HepG2 (cell line): ENCODE measurements around the gene PAK1. TPM values are rescaled to one million over a fixed set of nuclear protein-coding genes. Genes with fewer than 3 reads are reported as not detected.
A peak's percentile ranks its signal among the peaks of the same experiment; 100 is the strongest.

Experiments used
- ATAC-seq: fragments of 200-7000 bp; cut with Tn5 transposase; 3 replicates; pipeline ENCODE4 v1.9.1; 2020; ENCODE audit warnings: mild to moderate bottlenecking, moderate library complexity
- BruUV-seq: library from RNA; stranded (reverse); fragments of 400-500 nt; replicated peaks from 2 replicates; lab custom pipeline; 2021; lab: Mats Ljungman, UMichigan
- CTCF ChIA-PET: fragments of 300-600 bp; formaldehyde crosslinking; extraction: SDS; loops from one replicate; lab custom pipeline; 2021; ENCODE audit warnings: low total read pairs, inconsistent platforms, low intra/inter-chr PET ratio; lab: Yijun Ruan, JAX
- POLR2A ChIA-PET: fragments of 350-600 bp; sonication (Branson Sonifier 250); formaldehyde crosslinking; loops from one replicate; lab custom pipeline; 2020; ENCODE audit warnings: antibody characterized with exemption, inconsistent platforms; lab: Yijun Ruan, JAX
- DNase-seq: peaks from one replicate; pipeline ENCODE4 v3.0.0-alpha.2; 2015; ENCODE audit warnings: low spot score
- FAIRE-seq: peaks from 3 replicates; lab custom pipeline; 2011; peaks lifted over from hg19 to GRCh38; lab: Jason Lieb, UNC
- H2AFZ ChIP-seq: one replicate; pipeline ENCODE4 v1.6.1; 2011; ENCODE audit warnings: low read length, inconsistent platforms
- H3K27ac ChIP-seq: fragments of 300-600 bp; 3 replicates; pipeline ENCODE4 v1.8.0; 2011; ENCODE audit warnings: mixed run types, mild to moderate bottlenecking, mixed read lengths, low read length, inconsistent platforms; ENCODE audit not compliant: insufficient read depth; ENCODE audit errors: extremely low read length
- H3K27me3 ChIP-seq, 2 experiments: fragments of 200-600 bp in 1 of 2; 2 replicates in 1 of 2; 3 replicates in 1 of 2; pipeline versions ENCODE4 v1.6.0 to v1.8.0; 2011; ENCODE audit warnings: low read length in 2 of 2, mild to moderate bottlenecking in 2 of 2, moderate library complexity in 2 of 2, inconsistent platforms in 1 of 2; ENCODE audit not compliant: insufficient read depth in 2 of 2, control insufficient read depth in 1 of 2
- H3K36me3 ChIP-seq, 2 experiments: fragments of 200-600 bp in 1 of 2; replicated peaks in 1 of 2; 2 replicates in 1 of 2; 3 replicates in 1 of 2; pipeline versions ENCODE4 v1.5.1 to v1.8.0; 2011; ENCODE audit warnings: low read length in 2 of 2, inconsistent platforms in 1 of 2; ENCODE audit not compliant: insufficient read depth in 2 of 2, control insufficient read depth in 1 of 2
- H3K4me1 ChIP-seq: 2 replicates; pipeline ENCODE4 v1.5.1; 2012; ENCODE audit warnings: low read length, inconsistent platforms; ENCODE audit not compliant: insufficient read depth
- H3K4me2 ChIP-seq: 2 replicates; pipeline ENCODE4 v1.6.0; 2011; ENCODE audit warnings: low read depth, low read length, inconsistent platforms
- H3K4me3 ChIP-seq, 3 experiments: fragments of 200-600 bp in 1 of 3; sonication (generic), shearing (Covaris generic) in 1 of 3; replicated peaks in 1 of 3; 2 replicates each; pipeline ENCODE4 v1.5.1; 2011 to 2016; ENCODE audit warnings: low read length in 3 of 3, inconsistent platforms in 2 of 3, low read depth in 2 of 3, mild to moderate bottlenecking in 2 of 3, control low read depth in 1 of 3, mixed read lengths in 1 of 3; ENCODE audit not compliant: insufficient read depth in 1 of 3
- H3K79me2 ChIP-seq: one replicate; pipeline ENCODE4 v1.6.1; 2011; ENCODE audit warnings: low read length, inconsistent platforms; ENCODE audit not compliant: insufficient read depth
- H3K9ac ChIP-seq: 2 replicates; pipeline ENCODE4 v1.6.0; 2011; ENCODE audit warnings: mild to moderate bottlenecking, low read depth, low read length, inconsistent platforms; ENCODE audit not compliant: insufficient read depth
- H3K9me3 ChIP-seq: 2 replicates; pipeline ENCODE4 v1.5.1; 2012; ENCODE audit warnings: mild to moderate bottlenecking, low read length
- H4K20me1 ChIP-seq: 2 replicates; pipeline ENCODE4 v1.6.0; 2011; ENCODE audit warnings: inconsistent platforms, mild to moderate bottlenecking, low read length, moderate library complexity; ENCODE audit not compliant: insufficient read depth
- BCL6 ChIP-seq: IDR thresholded peaks from 2 replicates; pipeline ENCODE4 v1.6.1; 2016; ENCODE audit warnings: missing genetic modification reagents, missing compliant biosample characterization
- HMGA1 ChIP-seq: sonication (generic); formaldehyde crosslinking; conservative IDR thresholded peaks from 2 replicates; pipeline ENCODE4 v1.4.0; 2020; ENCODE audit warnings: missing genetic modification reagents
- JUN ChIP-seq: sonication (generic); formaldehyde crosslinking; IDR thresholded peaks from 2 replicates; pipeline ENCODE4 v1.4.0; 2020; ENCODE audit warnings: mild to moderate bottlenecking, missing genetic modification reagents
- MBNL3 ChIP-seq: fragments of 250-450 bp; sonication (Bioruptor Pico); conservative IDR thresholded peaks from 2 replicates; pipeline ENCODE4 v1.8.0; 2022; ENCODE audit warnings: mild to moderate bottlenecking, inconsistent platforms
- MXI1 ChIP-seq: IDR thresholded peaks from 3 replicates; pipeline ENCODE4 v1.6.1; 2012; ENCODE audit warnings: low read depth, low read length, inconsistent platforms, borderline replicate concordance
- POLR2G ChIP-seq: fragments of 200-400 bp; formaldehyde crosslinking; IDR thresholded peaks from 2 replicates; pipeline ENCODE4 v1.6.1; 2018; ENCODE audit warnings: mild to moderate bottlenecking, low read depth, low read length, moderate library complexity
- RBM22 ChIP-seq: fragments of 200-400 bp; formaldehyde crosslinking; optimal IDR thresholded peaks from 2 replicates; pipeline ENCODE3; 2017; ENCODE audit warnings: mild to moderate bottlenecking, low read length, moderate library complexity
- RBM39 ChIP-seq: fragments of 200-400 bp; formaldehyde crosslinking; IDR thresholded peaks from one replicate; pipeline ENCODE4 v1.6.1; 2018; ENCODE audit warnings: antibody characterized with exemption, mild to moderate bottlenecking, low read depth, low read length; ENCODE audit not compliant: poor library complexity, severe bottlenecking
- ZMYM2 ChIP-seq: sonication (generic); formaldehyde crosslinking; IDR thresholded peaks from 2 replicates; pipeline ENCODE4 v1.8.0; 2022; ENCODE audit warnings: mild to moderate bottlenecking, missing genetic modification reagents
- ZNF501 ChIP-seq: sonication (generic); formaldehyde crosslinking; IDR thresholded peaks from 2 replicates; pipeline ENCODE4 v1.5.1; 2020; ENCODE audit warnings: mild to moderate bottlenecking, moderate library complexity, missing genetic modification reagents
- ZNF709 ChIP-seq: sonication (generic); formaldehyde crosslinking; IDR thresholded peaks from 2 replicates; pipeline ENCODE4 v1.5.0; 2020; ENCODE audit warnings: mild to moderate bottlenecking, missing genetic modification reagents
- WGBS: methylation state at CpG from one replicate; pipeline ENCODE4 v1.1.6; 2017; ENCODE audit warnings: low lambda C conversion rate; 5-methylcytosine and 5-hydroxymethylcytosine counted together
- in situ Hi-C: cut with HindIII; loops from 2 replicates; pipeline ENCODE4 v1.10.0; 2017; ENCODE audit warnings: low pct_unique_long_range_greater_than_20kb; ENCODE audit not compliant: extremely low pct_ligation_motif_present
- intact Hi-C: fragments of 100-400 bp; cut with micrococcal nuclease; formaldehyde crosslinking; loops from one replicate; pipeline ENCODE4 v1.10.0; 2022; ENCODE audit not compliant: unreplicated experiment
- polyA plus RNA-seq, 8 experiments: library from polyadenylated mRNA; depleted of rRNA in 3 of 8; stranded (reverse) in 7 of 8; unstranded in 1 of 8; fragments of >200 nt; fragmentation: Illumina TruSeq in 4 of 8; extraction: Trizol in 4 of 8; gene quantifications; 2 replicates each; pipeline versions ENCODE4 v1.2.1 to v1.2.3, GENCODE V29; 2011 to 2016; ENCODE audit warnings: low read depth in 4 of 8, missing spikeins in 1 of 8, mixed read lengths in 1 of 8; ENCODE audit not compliant: insufficient read depth in 1 of 8
- total RNA-seq, 5 experiments: library from RNA; depleted of rRNA; stranded (reverse); fragments of >200 nt; fragmentation: Illumina TruSeq; extraction: Trizol; gene quantifications; 2 replicates each; pipeline ENCODE4 v1.2.3, GENCODE V29; 2016; ENCODE audit warnings: low read depth in 1 of 5
- TF ChIP-seq, protein P1 (sequence below): sonication (generic); formaldehyde crosslinking; conservative IDR thresholded peaks from 2 replicates; pipeline ENCODE4 v1.4.0; 2020; ENCODE audit warnings: mild to moderate bottlenecking, missing genetic modification reagents, moderate library complexity
- TF ChIP-seq, protein P2 (sequence below): sonication (generic); formaldehyde crosslinking; IDR thresholded peaks from 2 replicates; pipeline ENCODE4 v1.4.0; 2020; ENCODE audit warnings: missing genetic modification reagents

The PAK1 gene
- total and polyA plus RNA-seq, 2 of the 13 experiments (the other 11 are each of a cell fraction or from before 2014, with no cell fraction given): 1.5 to 4.3 TPM

DNA sequence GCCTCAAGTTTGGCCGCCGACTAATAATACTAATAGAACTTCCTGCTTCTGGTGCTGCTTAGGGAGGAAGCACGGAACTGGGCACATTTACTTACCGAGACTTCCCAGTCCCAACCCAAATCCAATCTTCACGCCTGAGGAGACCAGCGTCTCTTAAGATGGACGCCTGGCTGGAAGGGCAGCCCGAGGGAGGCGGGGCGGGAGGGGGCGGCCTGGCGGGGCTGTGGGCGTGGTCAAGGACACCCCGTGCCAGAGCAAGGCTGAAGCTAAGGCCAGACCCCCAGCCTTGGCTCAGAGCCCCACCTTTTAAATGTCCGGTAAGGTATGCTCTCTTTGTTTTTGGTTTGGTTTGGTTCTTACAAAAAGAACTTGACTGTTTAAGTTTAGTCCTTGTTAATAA is 172.4 kb downstream of the PAK1 start, which contains the start of gene GDPD4:
TSS of gene GDPD4 (minus strand) at position 177 of the 400 bp plus-strand sequence. CDS start 16,549 bp downstream, outside the sequence.
- intact Hi-C loops: no loop called here
- no peak for ATAC-seq

DNA sequence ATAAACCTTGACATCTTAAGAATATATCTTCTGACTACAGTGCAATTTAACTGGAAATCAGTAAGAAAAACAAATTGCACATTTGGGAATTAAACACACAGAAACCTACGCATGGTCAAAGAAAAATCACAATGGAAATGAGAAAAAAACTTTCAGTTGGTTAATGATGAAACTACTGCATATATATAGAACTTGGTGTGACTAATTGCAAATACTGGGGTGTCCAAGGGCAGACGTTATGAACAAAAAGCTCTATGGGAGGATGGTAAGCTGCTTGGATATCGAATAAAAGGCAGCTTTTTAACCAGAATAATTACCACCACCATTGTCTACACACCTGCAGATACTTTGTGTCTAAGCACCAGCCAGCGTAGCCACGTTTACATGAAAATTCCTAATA is 173.2 kb downstream of the PAK1 start:
- Histone ChIP-seq H3K36me3 (no peaks in the 10 kb centered on the region), H4K20me1 (no peaks in the 10 kb centered on the region), H3K9ac (no peak overlapping the region), H3K4me3 (no peak overlapping the region), H3K27ac (peak overlapping the region; percentile 4), H3K79me2 (no peaks in the 10 kb centered on the region), H3K9me3 (no peaks in the 10 kb centered on the region), H3K4me1 (peaks cover 40% of the 10 kb centered on the region), H3K4me2 (no peak overlapping the region), H3K27me3 (no peaks in the 10 kb centered on the region), H2AFZ (no peak overlapping the region)
- no peak for DNase-seq
- no peak for FAIRE-seq
- intact Hi-C loops (no loop called here), in situ Hi-C loops (no loop called here)
- ChIA-PET POLR2A (no interaction called here), CTCF (no interaction called here)
- no peak for ATAC-seq
- WGBS: 30% methylated on average over 5 of the region's 5 CpGs
- BruUV-seq: no TSS peak
- TF ChIP-seq, protein P1, sequence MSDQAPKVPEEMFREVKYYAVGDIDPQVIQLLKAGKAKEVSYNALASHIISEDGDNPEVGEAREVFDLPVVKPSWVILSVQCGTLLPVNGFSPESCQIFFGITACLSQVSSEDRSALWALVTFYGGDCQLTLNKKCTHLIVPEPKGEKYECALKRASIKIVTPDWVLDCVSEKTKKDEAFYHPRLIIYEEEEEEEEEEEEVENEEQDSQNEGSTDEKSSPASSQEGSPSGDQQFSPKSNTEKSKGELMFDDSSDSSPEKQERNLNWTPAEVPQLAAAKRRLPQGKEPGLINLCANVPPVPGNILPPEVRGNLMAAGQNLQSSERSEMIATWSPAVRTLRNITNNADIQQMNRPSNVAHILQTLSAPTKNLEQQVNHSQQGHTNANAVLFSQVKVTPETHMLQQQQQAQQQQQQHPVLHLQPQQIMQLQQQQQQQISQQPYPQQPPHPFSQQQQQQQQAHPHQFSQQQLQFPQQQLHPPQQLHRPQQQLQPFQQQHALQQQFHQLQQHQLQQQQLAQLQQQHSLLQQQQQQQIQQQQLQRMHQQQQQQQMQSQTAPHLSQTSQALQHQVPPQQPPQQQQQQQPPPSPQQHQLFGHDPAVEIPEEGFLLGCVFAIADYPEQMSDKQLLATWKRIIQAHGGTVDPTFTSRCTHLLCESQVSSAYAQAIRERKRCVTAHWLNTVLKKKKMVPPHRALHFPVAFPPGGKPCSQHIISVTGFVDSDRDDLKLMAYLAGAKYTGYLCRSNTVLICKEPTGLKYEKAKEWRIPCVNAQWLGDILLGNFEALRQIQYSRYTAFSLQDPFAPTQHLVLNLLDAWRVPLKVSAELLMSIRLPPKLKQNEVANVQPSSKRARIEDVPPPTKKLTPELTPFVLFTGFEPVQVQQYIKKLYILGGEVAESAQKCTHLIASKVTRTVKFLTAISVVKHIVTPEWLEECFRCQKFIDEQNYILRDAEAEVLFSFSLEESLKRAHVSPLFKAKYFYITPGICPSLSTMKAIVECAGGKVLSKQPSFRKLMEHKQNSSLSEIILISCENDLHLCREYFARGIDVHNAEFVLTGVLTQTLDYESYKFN: no peak
- TF ChIP-seq JUN (CRISPR knock-in tag) (no peak), RBM39 (no peak), MXI1 (no peak), BCL6 (CRISPR knock-in tag) (no peak), MBNL3 (CRISPR knock-in tag) (no peak), ZNF501 (CRISPR knock-in tag) (no peak), HMGA1 (CRISPR knock-in tag) (no peak), RBM22 (no peak), ZNF709 (CRISPR knock-in tag) (no peak), POLR2G (no peak)

More for the DNA sequence above, 172.4 kb downstream of the PAK1 start, which contains the start of gene GDPD4:
- CTCF ChIA-PET: no interaction called here
- in situ Hi-C loops: no loop called here
- Histone ChIP-seq H3K4me3 (no peak within 1 kb of the TSS), H3K27ac (peak within 1 kb of the TSS; percentile 4), H3K4me1 (peaks cover 40% of the 10 kb centered on the region), H3K4me2 (no peak within 1 kb of the TSS), H3K36me3 (no peaks in the 10 kb centered on the region), H2AFZ (no peak within 1 kb of the TSS), H3K79me2 (no peaks in the 10 kb centered on the region), H3K9ac (no peak within 1 kb of the TSS), H3K27me3 (no peaks in the 10 kb centered on the region), H3K9me3 (no peaks in the 10 kb centered on the region), H4K20me1 (no peaks in the 10 kb centered on the region)
- WGBS: 85% methylated on average over 10 of the region's 15 CpGs
- FAIRE-seq: no peak
- no peak for TF ChIP-seq ZMYM2 (CRISPR knock-in tag)
- TF ChIP-seq, protein P2, sequence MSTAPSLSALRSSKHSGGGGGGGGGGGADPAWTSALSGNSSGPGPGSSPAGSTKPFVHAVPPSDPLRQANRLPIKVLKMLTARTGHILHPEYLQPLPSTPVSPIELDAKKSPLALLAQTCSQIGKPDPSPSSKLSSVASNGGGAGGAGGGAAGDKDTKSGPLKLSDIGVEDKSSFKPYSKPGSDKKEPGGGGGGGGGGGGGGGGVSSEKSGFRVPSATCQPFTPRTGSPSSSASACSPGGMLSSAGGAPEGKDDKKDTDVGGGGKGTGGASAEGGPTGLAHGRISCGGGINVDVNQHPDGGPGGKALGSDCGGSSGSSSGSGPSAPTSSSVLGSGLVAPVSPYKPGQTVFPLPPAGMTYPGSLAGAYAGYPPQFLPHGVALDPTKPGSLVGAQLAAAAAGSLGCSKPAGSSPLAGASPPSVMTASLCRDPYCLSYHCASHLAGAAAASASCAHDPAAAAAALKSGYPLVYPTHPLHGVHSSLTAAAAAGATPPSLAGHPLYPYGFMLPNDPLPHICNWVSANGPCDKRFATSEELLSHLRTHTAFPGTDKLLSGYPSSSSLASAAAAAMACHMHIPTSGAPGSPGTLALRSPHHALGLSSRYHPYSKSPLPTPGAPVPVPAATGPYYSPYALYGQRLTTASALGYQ (CRISPR knock-in tag): no peak
- no peak for DNase-seq
- BruUV-seq: no TSS peak
- POLR2A ChIA-PET: no interaction called here
